Lung microvascular endothelial cell (primary cell): ENCODE results near the gene TMCO4. TPM values are rescaled to one million over a fixed set of nuclear protein-coding genes. Genes with fewer than 3 reads are reported as not detected.
A peak's percentile ranks its signal among the peaks of the same experiment; 100 is the strongest.

ENCODE experiments used
- DNase-seq, 2 donors: peaks; one replicate each; pipeline versions ENCODE4 v3.0.0 to v3.0.0-alpha.2; 2010; ENCODE audit warnings: low read depth in 2 of 2
- total RNA-seq: library from RNA; depleted of rRNA; stranded (reverse); fragments of >200 nt; gene quantifications from 2 replicates; pipeline ENCODE4 v1.2.1, GENCODE V29; 2014

The TMCO4 gene
- total RNA-seq, 1 donor from 2014 or later, result 7.3 TPM

GRCh38 chr1:19658186-19658585, 141.5 kb downstream of the TMCO4 start:
- no peak for DNase-seq

GRCh38 chr1:19657511-19657910, 142.2 kb downstream of the TMCO4 start:
- no peak for DNase-seq

GRCh38 chr1:19656780-19657466, 142.8 kb downstream of the TMCO4 start:
- DNase-seq, result no peak

DNA sequence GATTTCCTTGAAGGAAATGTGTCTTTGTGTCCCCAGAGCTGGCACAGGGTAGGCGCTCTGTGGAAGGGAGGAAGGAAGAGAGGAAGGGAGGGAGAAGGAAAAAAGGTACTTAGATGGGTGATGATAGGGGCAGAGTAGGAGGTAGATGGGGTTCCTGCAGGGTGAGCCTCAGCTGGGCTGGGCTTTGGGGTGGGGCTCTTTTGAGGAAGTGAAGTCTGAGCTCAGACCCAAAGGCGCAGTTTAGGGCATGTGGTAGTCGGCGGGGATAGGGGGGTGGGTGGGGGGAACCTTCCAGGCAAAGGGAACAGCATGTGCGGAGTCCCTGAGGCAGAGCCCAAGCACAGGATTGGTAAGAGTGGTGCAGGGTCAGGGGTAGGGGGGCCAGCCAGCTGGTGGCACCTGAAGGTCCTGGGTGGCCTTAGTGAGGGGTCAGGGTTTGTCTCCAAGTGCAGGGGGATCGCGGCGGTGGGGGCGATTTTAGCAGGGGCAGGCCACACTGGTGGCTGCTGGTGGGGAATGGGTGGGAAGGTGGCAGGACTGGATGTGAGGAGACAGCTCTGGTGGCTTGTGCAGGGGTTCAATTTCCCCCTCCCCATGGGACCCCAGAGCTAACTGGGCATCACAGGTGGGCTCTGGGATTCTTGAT, 143.5 kb downstream of the TMCO4 start:
- DNase-seq, result no peak

DNA sequence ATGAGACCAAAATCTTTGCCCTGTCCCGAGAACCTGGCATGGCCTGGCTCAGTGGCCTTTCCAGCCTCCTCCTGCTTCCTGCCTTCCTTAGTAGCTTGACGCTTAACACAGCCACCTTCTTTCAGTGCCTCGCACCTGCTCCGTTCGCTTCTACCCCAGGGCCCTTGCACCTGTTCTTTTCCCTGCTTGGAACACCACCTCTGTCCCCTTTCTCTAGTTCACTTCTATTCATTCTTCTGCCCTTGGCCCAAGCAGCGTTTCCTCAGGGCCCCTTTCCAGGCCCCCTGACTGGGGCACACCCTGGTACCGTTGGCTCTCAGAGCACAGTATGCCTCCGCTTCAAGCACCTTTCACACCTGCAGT, 144.0 kb downstream of the TMCO4 start:
- DNase-seq, result no peak

- no peak for DNase-seq
Measured at GRCh38 chr1:19654886-19655717, 144.6 kb downstream of the TMCO4 start.

DNA sequence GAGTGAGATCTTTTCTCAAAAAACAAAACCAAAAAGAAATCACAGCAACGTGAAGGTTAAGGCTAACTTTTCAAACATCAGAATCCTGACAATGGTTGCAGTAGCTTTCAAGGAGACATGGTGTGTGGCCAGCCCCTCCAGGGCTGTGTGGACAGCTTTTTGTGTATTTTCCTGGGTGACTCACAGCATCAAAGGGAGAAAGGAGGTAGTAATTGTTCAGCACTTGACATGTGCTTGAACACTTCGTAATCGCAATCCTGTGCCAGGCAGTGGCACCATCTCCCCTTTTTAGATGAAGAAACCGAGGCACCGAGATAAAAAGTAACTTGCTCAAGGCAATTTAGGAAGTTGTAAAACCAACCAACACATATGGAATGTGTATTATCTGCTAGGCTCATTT, 145.3 kb downstream of the TMCO4 start:
- DNase-seq, result no peak

- peak; percentile 64 to 78 for DNase-seq
Measured at GRCh38 chr1:19651141-19651737, 148.5 kb downstream of the TMCO4 start.

DNA sequence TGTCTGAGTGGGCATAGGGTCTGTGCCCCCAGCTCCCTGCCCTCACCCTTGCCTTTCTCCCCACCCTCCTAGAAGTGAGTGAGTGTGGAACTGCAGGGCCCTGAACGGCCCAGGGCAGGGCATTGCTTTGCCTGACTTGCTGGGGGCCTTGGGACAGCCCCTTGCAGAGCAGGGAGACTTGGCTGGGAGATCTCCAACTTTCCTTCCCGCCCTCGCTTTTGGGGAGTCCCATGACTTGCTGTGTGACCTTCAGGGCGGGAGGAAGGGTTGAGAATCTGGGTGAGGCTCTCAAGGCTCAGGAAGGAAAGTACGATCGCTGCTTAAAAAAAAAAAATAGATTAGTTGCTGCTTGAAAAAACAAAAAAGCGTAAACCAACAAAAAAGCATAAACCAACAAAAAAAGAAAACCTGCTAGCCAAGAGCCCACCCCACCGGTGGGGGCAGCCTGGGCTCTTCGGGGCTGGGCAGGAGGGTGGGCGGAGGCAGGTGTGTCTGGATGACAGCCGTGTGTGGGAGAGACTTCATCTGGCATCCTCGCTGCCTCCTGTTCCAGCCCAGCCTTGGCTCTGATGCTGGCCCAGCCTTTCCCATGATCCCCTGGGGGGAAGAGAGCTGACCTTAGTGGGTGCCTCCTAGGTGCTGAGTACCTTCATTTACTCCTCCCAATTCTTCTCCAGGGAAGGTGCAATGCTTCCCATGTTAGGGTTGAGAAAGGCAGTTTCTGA, 149.1 kb downstream of the TMCO4 start:
- DNase-seq, result no peak

DNA sequence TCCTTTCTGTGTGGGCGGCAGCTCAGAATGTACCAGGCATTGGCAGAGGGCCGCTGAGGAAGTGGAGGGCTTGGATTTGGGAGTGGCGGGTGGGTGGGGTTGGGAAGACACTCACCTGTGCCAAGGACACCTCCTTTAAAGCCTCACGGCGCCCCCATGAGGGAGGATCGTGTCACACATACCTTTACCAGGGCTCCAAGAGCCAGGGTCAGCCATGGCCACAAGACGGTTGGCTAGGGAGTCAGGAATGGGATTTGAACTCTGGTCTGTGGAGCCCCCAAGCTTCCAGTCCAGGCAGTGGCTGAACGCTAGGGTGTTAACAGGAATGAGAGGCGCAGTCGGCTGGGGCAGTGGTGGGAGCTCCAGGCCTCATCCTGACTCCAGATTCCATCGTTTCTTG, 151.0 kb downstream of the TMCO4 start:
- DNase-seq, result peak; percentile 40 to 54

DNA sequence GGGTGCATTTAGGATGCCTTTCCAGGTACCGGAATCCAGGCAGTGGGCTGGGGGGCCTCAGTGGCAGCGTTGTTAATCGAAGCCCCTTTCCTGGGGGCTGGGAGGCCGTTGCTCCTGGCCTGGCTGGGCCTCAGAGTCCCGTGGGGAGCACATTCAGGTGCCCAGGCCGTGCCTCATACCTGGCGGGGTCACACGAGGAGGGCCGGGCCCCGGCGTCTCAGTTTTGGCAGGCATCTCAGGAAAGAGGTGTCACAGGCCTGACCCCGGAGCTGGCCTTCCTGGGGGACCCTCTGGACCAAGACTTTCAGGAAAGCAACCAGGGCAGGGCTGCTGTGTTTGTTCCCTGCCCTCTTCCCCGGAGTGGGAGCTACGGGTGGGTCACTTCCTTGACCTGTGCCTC, 151.5 kb downstream of the TMCO4 start:
- no peak for DNase-seq

DNA sequence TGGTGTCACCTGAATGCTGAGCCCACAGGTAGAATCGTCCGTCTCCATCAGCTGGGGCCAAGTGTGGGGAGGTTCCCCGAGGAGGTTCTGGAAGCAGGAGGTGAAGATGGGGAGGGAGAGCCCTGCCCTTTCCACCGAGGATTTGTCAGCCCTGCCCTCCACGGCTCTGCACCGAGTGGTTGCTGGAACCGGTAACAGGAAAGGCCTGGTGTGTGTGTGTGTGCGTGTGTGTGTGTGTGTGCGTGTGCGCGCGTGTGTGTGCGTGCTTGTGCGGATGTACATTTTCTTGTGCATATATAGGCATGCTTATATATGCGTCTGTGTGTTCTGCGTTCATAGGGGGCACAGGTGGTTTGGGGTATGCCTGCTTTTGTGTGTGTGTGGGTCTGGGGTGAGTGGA, 152.1 kb downstream of the TMCO4 start:
- peak in 1 of 2 donors; percentile 84 for DNase-seq

DNA sequence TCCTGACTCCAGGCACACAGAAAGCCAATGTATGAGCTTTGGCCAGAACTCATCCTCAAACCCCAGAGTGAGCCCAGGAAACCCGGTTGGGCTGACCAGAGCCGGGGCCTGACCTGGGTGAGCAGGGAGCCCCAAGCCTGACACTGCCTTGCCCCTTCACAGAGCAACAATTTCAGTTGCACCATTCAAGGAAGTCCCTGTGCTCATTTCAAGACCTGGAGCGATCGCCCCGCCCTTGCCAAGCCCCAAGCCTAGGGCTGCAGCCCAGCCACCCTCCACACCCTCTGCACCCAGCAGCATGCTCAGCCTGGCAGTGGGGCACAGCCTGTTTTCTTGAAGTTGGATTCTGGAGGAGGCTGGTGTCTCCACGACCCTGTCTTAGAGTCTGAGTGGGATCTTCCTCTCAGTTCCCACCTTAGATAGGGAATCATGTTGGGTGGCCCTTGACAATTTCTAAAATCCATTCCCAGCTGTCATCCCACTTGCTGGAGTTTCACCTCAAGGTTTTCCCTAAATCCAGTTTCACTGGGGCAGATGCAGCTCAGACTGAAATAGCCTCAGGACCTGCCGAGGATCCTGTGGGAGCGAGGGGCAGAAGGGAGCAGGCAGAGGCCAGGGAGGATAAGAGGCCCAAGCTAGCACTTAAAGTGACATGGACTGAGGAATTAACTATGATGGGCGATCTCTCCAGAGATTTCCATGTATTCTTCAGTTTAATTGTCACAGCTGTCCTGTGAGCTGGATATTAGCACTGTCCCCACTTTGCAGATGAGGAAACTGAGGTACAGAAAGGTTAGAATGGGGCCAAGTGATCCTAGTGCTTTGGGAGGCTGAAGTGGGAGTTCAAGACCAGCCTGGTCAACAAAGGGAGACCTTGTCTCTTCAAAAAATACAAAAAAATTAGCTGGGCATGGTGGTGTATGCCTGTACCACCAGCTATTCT, 153.1 kb downstream of the TMCO4 start:
- no peak for DNase-seq

GRCh38 chr1:19645411-19646251, 154.1 kb downstream of the TMCO4 start:
- DNase-seq, result peak; percentile 48 to 57

DNA sequence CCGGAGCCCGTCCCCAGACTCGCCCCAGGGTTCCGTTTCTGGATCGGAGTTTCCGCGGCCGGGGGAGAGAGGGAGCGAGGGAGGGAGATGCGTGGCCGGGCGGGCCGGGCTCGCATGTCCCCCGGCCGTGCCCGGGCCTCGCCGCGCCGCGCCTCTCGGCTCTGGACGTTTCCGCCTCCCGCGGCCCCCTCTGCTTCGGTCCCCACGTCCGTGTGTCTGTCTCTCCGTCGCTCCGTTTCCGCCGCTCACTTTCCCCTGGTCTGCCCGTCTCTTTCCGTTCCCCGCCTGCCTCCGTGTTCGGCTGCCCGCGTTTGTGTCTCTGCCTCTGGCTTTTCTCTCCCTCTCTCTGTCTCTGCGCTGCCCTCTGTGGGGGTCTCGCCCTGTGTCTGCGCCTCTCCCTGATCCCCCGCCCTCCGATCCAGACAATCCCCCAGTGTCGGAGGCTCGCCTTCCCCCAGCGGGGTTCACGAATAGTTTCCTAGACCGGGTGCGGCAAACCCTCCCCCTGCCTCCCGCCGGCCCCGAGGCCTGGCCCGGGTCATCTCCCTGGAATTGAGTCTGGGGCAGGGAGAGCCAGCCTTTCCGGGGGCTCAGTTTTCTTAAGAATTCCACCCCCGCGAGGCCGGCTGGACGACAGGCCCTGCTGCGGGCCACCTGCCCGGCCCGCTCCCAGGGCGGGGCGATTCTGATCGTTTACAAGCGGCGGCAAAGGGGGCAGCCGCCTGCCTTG, 154.9 kb downstream of the TMCO4 start:
- DNase-seq, result peak; percentile 33 to 63

DNA sequence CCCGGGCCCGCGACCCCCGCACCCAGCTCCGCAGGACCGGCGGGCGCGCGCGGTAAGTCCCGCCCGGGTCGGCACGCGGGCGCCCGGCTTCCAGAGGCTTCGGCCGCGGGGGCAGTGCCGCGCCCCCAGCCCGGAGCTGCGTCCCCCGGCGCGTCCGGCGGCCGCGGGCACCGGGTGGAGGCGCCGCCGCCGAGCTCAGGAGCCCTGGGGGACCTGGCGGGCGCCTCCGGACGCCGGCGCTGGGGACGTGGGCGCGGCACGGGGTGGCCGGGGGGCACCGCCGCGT, 155.4 kb downstream of the TMCO4 start:
- DNase-seq, result peak in 1 of 2 donors; percentile 32

GRCh38 chr1:19643602-19644394, 155.9 kb downstream of the TMCO4 start, which contains the start of gene NBL1:
NBL1 (plus strand) TSS chr1:19644311; CDS start chr1:19655031, 10,720 bp downstream.
- peak; percentile 79 to 84 for DNase-seq

DNA sequence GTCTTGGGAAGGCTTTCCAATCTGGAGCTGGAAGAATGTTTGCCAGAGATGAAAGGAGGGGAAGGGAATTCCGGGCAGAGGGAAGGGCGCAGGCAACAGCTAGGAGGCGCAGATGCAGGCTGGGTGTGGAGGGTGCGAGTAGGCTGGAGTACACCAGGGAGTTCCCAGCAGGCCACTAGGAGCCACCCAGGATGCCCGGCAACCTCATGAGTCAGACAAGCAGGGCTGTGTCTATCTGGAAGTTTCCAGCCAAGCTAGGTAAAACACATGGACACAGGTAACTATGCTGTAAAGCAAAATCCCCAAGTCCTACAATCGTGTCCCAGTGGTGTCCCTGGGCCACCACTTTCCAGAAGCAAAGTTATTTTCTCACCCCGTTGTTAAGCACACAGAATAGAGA, 156.6 kb downstream of the TMCO4 start:
- DNase-seq, result no peak
